Activated CD4-positive, CD25-positive, alpha-beta regulatory T cell treated with anti-CD3 and anti-CD28 coated beads, Interleukin-2, amount 50 U/mL, for 24 hours (primary cell): ENCODE data around the gene CCDC121.
"Not testable (repeated sequence)": the region's sequence is repeated elsewhere in the genome, so short reads cannot be mapped to it uniquely, and the experiment has no call there.

Source experiments
- ATAC-seq, 2 donors: fragments of 150-1000 bp; cut with Tn5 transposase; one replicate each; pipeline ENCODE4 v1.10.0; 2021; ENCODE audit warnings: mild to moderate bottlenecking in 1 of 2, moderate library complexity in 1 of 2

Gene CCDC121

DNA sequence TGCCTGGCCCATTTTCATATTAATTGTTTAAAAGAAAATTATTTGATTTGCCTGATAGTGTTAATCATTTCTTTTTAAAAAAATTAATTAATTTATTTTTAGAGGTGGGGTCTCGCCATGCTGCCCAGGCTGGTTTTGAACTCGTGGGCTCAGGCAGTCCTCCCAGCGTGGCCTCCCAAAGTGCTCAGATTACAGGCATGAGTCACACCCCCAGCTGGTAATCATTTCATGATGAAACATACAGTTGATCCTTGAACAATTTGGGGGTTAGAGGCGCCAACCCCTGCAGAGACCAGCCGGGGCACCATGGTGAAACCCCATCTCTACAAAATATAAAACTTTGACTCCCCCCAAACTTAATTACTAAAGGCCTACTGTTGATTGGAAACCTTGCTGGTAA, 8.0 kb upstream of the CCDC121 start:
- ATAC-seq: no peak

DNA sequence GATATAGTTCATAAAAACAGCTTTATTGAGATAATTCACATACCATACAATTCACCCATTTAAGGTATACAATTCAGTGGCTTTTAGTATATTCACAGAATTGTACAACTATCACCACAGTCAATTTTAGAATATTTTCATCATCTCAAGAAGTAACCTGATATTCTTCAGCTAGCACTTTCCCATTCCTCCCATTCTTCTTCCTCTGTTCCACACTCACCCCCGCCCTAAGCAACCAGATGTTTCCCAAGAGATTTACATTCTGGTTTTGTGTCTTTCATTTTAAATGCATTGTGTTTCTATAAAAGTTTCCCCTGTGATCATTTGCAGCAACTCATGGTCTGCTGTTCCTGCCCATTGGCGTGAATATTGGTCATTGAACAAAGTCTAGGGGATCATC, 5.5 kb upstream of the CCDC121 start:
- ATAC-seq: no peak

DNA sequence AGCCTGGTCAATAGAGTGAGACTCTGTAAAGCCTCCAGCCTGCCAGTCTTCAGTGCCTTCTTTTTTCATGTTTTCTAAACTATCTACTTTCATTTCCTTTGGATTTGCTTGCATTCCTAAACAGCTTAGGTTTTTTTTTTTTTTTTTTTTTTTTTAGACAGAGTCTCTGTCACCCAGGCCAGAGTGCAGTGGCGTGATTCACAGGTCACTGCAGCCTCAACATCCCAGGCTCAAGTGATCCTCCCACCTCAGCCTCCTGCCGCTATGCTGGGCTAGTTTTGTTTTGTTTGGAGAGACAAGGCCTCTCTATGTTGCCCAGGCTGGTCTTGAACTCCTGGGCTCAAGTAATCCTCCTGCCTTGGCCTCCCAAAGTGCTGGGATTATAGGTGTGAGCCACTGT, 1.4 kb upstream of the CCDC121 start:
- ATAC-seq: not testable (repeated sequence)

DNA sequence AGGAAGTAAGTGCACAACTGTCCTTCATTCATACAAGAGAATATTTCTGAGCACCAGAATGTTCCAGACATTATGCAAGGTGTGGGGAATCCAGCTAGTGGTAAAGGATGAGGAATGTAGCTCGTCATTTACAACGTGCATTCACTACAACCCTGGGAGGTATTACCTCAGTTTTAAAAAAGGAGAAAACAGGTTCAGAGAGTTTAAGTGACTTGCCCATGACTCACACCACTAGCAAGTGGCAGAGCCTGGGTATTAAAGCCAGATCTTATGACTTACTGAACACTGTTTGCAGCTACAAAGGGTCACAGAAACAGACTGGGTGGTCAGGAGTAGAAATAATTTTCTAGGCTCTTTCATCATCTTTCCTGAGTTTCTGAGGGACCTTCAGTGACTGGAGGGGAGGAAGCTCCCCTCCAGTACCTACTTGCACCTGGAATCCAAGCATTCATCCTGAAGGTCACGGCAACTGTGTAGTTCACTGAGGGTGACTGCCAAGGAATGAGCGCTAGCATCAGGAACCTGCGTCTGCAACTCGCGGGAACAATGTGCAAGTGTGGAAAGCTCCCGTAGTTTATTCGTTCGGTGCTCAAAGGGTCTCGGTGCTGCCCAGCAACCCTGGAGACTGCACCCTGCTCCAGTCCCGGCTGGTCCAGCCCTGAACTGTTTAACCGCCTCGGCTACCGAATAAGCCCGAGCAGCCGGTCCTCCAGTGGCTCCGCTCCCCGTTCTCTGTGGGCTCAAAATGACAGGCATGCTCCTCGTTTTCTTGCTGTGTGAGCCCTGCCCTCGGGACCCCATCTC, 647 bp downstream of the CCDC121 start:
- peak; percentile 48 to 57 for ATAC-seq

DNA sequence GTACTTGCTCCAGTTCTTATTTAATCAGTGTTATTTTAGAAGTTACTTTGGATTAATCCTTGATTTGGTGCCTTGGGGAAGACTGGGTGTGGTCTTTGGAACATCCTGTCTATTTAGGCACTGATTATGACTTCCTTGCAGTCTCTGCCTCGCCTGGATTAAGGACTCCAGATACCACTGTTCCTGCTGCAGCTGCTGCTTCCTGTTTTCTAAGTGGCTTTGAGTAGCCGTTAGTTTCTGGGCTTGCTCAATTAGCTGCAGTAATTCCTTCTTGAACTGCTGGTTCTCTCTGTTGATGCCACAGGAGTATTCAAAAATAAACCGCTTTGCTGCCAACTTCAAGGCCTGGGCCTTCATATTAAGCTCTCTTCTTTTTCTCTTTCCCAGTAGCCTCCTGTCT, 1.9 kb downstream of the CCDC121 start:
- not testable (repeated sequence) for ATAC-seq

DNA sequence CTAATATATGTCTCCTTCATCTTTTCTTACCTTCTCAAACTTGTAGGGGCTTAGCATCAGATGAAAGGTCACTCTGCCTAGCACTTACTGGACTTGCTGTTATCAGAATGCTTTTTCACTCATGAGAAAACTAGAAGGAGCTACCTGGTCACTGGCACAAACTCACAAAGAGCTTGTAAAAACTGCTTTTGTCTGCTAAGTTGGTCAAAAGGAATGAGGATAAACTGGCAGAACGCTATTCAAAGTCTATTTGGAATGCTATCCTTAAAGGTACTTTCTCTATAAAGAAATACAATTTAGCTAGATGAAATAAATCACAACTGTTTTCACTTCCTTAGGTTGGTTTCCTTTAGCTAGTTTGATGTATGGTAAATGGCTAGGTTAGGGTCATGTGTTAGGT, 2.5 kb downstream of the CCDC121 start:
- ATAC-seq: not testable (repeated sequence)

DNA sequence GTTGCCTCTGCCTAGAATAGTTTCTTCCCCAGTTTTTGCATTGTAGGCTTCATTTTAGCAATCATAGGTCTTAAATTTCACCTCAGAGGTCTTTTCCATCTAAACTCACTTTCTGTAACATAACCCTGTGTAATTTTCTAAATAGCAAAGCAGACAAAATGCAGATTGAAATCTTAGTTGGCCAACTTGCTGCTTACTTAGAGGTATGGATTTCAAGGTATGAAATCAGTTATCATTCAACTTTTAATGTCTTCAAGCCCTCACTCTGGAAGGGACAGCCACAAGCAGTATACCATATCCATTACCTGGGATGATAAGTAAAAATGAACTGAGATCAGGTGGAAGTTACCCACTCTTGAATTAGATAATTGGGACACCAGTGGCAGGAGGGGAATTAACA, 3.9 kb downstream of the CCDC121 start:
- no peak for ATAC-seq

DNA sequence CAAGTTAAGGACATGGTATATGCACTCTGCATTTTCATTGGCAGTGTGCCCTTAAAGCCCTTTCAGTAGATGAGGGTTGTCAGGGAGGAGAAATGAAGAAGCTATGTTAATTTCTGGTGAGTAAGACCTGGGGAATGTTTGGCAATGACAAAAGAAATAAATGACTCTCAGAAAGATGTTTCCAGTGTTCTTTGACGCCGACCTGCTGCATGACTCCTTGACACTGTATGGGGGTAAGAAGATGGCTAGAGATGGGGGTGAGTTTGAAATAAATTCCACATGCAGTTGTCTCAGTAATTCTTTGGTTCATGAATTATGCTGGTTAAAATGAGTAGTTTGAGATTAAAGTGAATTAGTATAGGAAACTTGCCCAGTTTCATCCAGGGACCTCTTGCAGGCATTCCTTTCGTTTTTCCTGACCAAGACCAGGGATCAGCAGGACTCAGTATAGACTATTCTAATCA, 5.9 kb downstream of the CCDC121 start:
- ATAC-seq: no peak

DNA sequence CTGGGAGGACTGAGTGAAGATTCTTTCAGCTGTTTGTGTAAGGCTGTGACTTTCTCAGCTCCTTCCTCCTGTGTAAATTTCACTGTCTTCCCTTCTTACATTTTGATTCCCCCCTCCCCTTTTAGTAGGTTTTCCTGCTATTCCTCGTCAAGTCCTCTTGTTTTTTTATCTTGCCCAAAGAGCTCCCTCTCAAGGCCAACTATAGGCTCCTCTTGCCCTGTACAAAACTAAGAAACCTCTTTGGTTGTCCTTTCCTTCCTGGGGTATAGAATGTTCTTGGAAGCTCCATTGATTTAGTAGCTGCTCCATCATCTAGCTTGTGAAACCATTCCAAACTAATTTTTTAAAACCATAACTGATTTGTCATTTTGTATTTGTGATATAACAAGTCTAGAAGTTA, 7.3 kb downstream of the CCDC121 start:
- ATAC-seq: no peak

DNA sequence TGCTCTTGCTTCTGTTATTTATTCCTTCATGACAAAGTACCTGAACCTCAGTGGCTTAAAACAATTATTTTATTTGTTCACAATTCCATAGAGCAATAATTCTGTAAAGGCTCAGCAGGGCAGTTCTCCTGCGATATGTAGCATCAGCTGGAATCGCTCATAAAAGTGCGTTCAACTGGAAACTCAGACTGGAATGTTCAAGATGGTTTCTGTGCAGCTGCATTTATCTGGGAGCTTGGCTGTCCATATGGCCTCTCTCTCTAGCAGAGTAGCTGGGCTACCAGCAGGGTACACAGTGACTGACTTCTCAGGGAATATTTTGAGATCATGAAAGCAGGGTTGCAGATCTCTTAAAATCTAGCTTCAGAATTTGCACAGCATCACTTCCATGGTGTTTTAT, 13.5 kb downstream of the CCDC121 start:
- no peak for ATAC-seq

DNA sequence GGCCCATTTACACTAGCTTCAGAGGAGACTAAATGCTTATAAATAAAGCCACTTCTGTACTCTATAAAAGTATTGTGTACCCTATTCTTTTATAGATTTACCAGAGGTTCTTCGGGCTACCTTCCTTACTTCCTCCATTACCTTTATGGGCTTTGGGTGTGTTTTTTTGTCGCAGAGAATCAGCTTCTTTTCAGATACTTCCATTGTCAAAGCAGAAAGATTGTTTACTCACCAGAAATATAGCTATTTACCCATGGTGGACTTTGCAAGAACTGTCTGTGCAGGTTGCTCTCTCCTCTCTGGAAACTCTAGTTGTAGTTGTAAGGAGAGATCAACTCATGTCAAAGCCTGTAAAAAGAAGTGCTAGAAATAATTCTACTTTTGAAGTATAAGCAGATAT, 14.8 kb downstream of the CCDC121 start:
- no peak for ATAC-seq

DNA sequence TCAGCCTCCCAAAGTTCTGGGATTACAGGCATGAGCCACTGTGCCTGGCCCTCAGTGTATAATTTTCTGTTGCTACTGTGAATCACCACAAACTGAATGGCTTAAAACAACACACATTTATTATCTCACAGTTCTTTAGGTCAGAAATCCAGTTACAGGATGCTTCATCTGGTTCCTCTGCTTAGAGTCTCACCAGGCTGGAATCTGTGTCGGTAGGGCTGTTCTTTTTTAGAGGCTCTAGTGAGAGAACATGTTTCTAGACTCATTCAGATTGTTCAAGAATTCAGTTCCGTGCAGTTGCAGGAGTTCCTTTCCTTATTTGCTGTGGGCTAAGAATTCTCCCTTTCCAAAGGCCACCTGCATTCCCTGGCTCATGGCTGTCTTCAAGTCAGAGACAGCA, 22.2 kb downstream of the CCDC121 start:
- no peak for ATAC-seq

DNA sequence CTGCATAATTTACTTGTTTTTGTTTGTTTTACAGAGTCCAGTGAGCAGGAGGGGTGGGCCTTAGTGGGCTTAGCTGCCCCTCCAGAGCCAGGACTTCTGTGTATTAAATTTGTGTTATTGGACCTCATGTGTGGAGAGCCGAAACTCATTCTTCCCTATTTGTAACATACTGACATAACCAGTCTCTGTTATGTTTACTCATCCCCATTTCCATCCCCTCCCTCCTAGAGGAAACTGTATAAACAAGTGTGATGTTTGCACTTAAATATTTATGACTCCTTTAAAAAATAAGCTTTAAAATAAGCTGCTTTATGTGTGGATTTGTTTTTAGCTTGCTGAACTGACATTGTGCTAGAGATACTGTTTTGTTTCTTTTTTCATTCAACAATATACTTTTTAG, 32.2 kb downstream of the CCDC121 start:
- ATAC-seq: no peak

DNA sequence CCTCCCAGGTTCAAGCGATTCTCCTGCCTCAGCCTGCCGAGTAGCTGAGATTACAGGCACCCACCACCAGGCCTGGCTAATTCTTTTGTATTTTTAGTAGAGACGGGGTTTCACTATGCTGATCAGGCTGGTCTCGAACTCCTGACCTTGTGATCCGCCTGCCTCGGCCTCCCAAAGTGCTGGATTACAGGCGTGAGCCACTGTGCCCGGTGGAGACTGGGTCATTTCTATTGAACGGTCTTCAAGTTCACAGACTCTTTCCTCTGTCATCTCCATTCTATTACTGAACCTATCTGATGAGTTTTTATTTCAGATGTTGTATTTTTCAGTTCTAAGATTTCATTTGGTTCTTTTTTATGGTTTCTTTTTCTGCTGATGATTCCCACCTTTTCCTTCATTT, 33.4 kb downstream of the CCDC121 start:
- not testable (repeated sequence) for ATAC-seq

DNA sequence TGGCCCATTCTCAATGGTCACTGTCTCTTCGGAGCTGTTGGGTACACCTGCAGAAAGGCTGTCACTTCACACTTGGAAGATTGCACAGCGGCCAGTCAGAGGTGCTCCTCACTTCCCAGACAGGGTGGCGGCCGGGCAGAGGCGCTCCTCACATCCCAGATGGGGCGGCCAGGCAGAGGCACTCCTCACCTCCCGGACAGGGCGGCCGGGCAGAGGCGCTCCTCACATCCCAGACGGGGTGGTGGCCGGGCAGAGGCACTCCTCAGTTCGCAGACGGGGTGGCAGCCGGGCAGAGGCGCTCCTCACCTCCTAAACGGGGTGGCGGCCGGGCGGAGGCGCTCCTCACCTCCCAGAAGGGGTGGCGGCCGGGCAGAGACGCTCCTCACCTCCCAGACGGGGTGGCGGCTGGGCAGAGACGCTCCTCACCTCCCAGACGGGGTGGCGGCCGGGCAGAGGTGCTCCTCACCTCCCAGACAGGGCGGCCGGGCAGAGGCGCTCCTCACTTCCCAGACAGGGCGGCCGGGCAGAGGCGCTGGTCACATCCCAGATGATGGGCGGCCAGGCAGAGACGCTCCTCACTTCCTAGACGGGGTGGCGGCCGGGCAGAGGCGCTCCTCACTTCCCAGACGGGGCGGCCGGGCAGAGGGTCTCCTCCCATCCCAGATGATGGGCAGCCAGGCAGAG, 34.6 kb downstream of the CCDC121 start:
- not testable (repeated sequence) for ATAC-seq

DNA sequence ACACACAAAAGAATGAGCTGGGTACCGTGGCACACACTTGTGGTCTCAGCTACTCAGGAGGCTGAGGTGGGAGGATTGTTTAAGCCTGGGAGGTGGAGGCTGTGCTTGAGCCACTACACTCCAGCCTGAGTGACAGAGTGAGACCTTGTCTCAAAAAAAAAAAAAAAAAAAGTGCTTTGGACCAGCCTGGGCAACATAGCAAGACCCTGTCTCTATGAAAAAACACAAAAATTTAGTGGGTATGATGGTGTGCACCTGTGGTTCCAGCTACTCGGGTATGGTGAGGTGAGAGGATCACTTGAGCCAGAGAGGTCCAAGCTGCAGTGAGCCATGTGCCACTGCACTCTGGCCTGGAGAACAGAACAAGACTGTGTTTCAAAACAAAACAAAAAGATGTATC, 35.6 kb downstream of the CCDC121 start:
- ATAC-seq: no peak

DNA sequence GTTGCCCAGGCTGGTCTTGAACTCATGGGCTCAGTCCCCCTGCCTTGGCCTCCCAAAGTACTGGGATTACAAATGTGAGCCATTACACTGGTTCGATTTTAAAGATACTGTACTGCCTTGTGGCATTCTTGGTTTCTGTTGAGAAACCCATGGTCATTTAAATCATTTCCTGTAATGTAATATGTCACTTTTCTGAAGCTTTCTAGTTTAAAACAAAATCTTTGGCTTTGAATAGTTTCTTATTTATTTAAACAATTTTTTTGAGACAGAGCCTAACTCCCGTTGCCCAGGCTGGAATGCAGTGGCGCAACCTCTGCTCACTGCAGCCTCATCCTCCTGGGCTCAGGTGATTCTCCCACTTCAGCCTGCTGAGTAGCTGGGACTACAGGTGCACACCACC, 37.1 kb downstream of the CCDC121 start:
- no peak for ATAC-seq

DNA sequence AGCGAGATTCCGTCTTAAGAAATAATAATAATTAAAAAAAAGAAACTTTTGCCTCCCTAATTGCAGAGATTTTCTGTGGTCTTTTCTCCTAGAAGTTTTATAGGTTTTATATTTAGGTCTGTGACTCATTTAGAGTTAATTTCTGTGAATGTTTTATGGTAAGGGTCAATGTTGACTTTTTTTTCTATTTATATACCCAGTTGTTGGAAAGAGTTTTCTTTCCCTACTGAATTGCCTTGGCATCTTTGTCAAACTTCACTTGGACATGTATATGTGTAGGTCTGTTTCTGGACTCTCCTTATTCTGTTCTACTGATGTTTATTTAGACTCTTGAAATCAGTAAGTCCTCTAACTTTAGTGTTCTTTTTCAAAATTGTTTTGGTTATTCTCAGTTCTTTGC, 40.5 kb downstream of the CCDC121 start:
- no peak for ATAC-seq

DNA sequence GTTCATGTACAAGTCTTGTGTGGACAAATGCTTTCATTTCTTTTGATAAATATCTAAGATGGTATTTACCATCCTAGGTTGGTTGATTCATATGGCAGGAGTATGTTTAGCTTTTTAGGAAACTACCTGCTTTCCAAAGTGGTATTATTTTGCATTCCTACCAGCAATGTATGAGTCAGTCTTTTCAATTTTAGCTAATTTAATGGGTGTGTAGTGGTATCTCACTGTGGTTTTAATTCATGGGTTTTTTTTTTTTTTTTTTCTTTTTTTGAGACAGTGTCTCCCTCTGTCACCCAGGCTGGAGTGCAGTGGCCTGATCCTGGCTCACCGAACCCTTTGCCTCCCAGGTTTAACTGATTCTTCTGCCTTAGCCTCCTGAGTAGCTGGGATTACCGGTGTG, 41.8 kb downstream of the CCDC121 start:
- ATAC-seq: peak in 1 of 2 donors; percentile 22

DNA sequence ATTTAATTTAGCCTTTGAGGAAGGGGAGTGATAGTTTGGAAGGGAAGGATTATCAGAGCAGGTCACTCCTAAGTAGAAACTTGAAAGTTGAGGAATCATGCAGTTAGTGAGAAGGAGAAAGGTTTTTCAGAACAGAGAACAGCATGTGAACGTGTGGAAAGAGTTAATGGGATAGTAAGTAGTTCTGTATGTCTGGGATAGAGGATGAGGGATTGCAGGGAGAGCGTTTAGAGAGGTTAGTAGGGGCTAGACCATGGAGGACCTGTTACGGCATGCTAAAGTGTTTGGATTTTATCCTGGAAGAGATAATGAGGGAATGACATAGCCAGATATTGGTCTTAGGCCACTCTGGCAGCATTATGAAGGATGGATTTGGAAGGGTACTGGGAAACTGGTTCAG, 44.2 kb downstream of the CCDC121 start:
- ATAC-seq: no peak

DNA sequence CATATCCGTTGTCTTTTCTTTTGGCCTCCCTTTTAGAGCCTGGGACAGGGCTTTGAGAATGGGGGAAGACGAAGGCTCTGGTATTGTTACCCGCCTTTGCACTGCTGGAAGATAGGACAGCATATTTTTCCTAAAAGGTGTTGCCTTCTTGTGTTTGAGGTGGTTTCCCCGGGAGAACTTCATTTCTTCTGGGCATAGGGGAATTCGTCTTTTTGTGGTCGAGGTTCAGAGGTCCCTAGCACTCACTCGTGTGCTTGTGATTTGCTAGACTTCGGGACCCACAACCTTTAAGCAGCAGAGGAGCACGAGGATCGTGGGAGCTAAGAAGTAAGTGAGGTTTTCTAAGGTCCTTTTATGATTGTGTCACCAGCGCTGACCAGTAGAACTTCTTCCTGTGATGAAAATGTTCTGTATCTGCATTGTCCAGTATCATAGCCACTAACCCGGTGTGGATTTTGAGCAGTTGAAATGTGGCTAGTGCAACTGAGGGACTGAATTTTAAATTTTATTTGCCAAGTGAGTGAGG, 45.4 kb downstream of the CCDC121 start:
- ATAC-seq: no peak

DNA sequence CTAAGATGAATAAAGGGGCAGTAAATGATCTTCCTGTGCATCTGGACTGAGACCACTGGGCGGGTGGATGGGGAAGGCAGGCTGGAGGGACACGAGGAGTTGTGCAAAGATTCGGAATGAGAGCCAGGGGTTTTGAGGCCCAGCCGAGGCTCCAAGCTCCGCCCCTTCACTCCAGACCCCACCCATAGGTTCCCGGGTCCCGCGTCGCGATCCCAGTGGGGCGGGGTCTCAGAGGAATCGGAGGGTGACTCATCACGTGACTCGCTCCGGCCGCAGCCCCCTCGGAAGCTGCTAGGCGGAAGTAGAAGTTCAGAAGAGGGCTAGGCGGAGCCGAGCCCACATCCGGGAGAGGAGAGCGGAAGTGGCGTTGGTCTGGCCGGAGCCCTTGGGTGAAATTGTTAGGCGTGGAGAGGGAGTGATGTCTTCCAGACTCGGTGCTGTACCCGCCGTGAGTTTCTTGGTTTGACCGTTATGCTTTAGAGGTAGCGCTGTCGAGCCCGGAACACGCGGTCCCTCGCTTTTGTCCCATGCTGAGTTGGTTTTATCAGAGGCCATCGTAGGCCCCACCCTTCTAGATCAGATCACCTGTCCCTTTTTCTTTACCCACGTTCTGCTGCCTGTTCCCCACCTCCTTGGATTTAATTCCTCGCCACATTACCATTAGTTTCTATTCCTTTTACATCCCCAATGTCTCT, 46.0 kb downstream of the CCDC121 start, which contains the start of gene ZNF512:
TSS of gene ZNF512 (plus strand) at position 348 of the 695 bp plus-strand sequence. CDS start at position 419, 71 bp downstream.
- ATAC-seq: peak; percentile 94 to 96

DNA sequence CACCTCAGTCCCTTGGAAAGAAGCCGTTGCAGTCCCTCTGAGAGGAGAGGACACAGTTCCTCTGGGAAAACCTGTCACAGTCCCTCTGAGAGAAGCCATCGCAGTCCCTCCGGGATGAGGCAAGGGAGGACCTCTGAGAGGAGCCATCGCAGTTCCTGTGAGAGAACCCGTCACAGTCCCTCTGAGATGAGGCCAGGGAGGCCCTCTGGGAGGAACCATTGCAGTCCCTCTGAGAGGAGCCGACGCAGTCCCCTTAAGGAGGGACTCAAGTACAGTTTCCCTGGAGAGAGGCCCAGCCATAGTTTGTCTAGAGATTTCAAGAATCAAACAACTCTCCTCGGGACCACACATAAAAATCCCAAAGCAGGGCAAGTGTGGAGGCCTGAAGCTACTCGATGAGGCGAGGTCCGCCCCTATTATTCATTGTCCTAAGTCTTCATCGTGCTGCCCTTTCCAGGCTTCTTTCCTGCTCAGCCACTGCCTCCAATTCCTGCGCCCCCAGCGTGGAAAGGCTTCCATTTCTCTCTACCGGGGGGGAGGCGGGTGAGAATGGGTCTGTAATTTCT, 46.6 kb downstream of the CCDC121 start:
- ATAC-seq: no peak
